GM23338 (cell line): ENCODE results near the gene LRRC51. TPM values are rescaled to one million over a fixed set of nuclear protein-coding genes. Genes with fewer than 3 reads are reported as not detected.
A peak's percentile ranks its signal among the peaks of the same experiment; 100 is the strongest.

Experiments used
- ATAC-seq: fragments of 200-7000 bp; cut with Tn5 transposase; 3 replicates; pipeline ENCODE4 v1.9.1; 2020
- DNase-seq: peaks from one replicate; pipeline ENCODE4 v3.0.0-alpha.2; 2015; ENCODE audit warnings: low spot score
- H2AFZ ChIP-seq: fragments of 200-600 bp; sonication (generic); 2 replicates; pipeline ENCODE4 v1.8.0; 2016; ENCODE audit warnings: antibody characterized with exemption, mild to moderate bottlenecking, moderate library complexity
- H3F3A ChIP-seq: fragments of 200-600 bp; sonication (generic); replicated peaks from 2 replicates; pipeline ENCODE4 v1.8.0; 2017; ENCODE audit warnings: antibody characterized with exemption, mixed run types, low read depth
- H3K27ac ChIP-seq: fragments of 200-600 bp; sonication (generic); 2 replicates; pipeline ENCODE4 v1.6.1; 2016; ENCODE audit warnings: low read depth
- H3K27me3 ChIP-seq: fragments of 200-600 bp; sonication (generic); 2 replicates; pipeline ENCODE4 v1.8.0; 2016; ENCODE audit warnings: mild to moderate bottlenecking, mixed run types, moderate library complexity; ENCODE audit not compliant: insufficient read depth
- H3K36me3 ChIP-seq: fragments of 200-600 bp; sonication (generic); 2 replicates; pipeline ENCODE4 v1.8.0; 2016; ENCODE audit warnings: mild to moderate bottlenecking; ENCODE audit not compliant: insufficient read depth
- H3K4me1 ChIP-seq: fragments of 200-600 bp; sonication (generic); 2 replicates; pipeline ENCODE4 v1.8.0; 2016; ENCODE audit warnings: mild to moderate bottlenecking, moderate library complexity; ENCODE audit not compliant: insufficient read depth
- H3K4me2 ChIP-seq: fragments of 200-600 bp; sonication (generic); 2 replicates; pipeline ENCODE4 v1.7.1; 2017; ENCODE audit warnings: mixed run types
- H3K4me3 ChIP-seq: fragments of 200-600 bp; sonication (generic); 2 replicates; pipeline ENCODE4 v1.6.1; 2016; ENCODE audit warnings: mixed run types
- H3K79me2 ChIP-seq: fragments of 200-600 bp; sonication (generic); replicated peaks from 2 replicates; pipeline ENCODE4 v1.8.0; 2017; ENCODE audit warnings: mild to moderate bottlenecking; ENCODE audit not compliant: insufficient read depth
- H3K9me2 ChIP-seq: fragments of 200-600 bp; sonication (generic); 2 replicates; pipeline ENCODE4 v1.8.0; 2017; ENCODE audit not compliant: insufficient read depth
- H4K20me1 ChIP-seq: fragments of 200-600 bp; sonication (generic); replicated peaks from 2 replicates; pipeline ENCODE4 v1.8.0; 2017; ENCODE audit warnings: mild to moderate bottlenecking; ENCODE audit not compliant: insufficient read depth
- H3K27ac Mint-ChIP-seq: 2 replicates; pipeline ENCODE4 v1.8.0; 2020; ENCODE audit warnings: inconsistent platforms, mild to moderate bottlenecking, moderate library complexity, mixed read lengths
- H3K27me3 Mint-ChIP-seq: 3 replicates; pipeline ENCODE4 v1.8.0; 2022; ENCODE audit warnings: low read depth, mild to moderate bottlenecking, moderate library complexity, mixed read lengths, inconsistent platforms; ENCODE audit not compliant: insufficient read depth, poor library complexity
- H3K36me3 Mint-ChIP-seq: 3 replicates; pipeline ENCODE4 v1.8.0; 2021; ENCODE audit warnings: low read depth, mild to moderate bottlenecking, inconsistent platforms, moderate library complexity, mixed read lengths
- H3K4me1 Mint-ChIP-seq: 3 replicates; pipeline ENCODE4 v1.8.0; 2020; ENCODE audit warnings: mild to moderate bottlenecking, inconsistent platforms, mixed read lengths
- H3K4me3 Mint-ChIP-seq: 3 replicates; pipeline ENCODE4 v1.8.0; 2021; ENCODE audit warnings: moderate library complexity, mild to moderate bottlenecking, inconsistent platforms, mixed read lengths
- H3K9me3 Mint-ChIP-seq: 3 replicates; pipeline ENCODE4 v1.8.0; 2020; ENCODE audit warnings: moderate library complexity, mild to moderate bottlenecking, inconsistent platforms, mixed read lengths
- CREB1 ChIP-seq: fragments of 250-450 bp; sonication (Bioruptor Pico); IDR thresholded peaks from 2 replicates; pipeline ENCODE4 v1.5.0; 2020; ENCODE audit warnings: low read depth, mild to moderate bottlenecking, moderate library complexity
- CTCF ChIP-seq, 2 experiments: fragments of 200-600 bp in 1 of 2; sonication (generic) in 1 of 2; conservative IDR thresholded peaks; 2 replicates each; pipeline versions ENCODE4 v1.5.1 to v1.6.1; 2016 to 2017; ENCODE audit warnings: antibody characterized with exemption in 2 of 2, low read depth in 2 of 2, mild to moderate bottlenecking in 2 of 2, moderate library complexity in 1 of 2
- ETS1 ChIP-seq: IDR thresholded peaks from 2 replicates; pipeline ENCODE4 v1.6.1; 2016; ENCODE audit warnings: antibody characterized with exemption
- EZH2 ChIP-seq: fragments of 200-600 bp; sonication (generic); IDR thresholded peaks from one replicate; pipeline ENCODE4 v1.8.0; 2017; ENCODE audit warnings: antibody characterized with exemption, mild to moderate bottlenecking, low read depth; ENCODE audit not compliant: unreplicated experiment
- EZH2phosphoT487 ChIP-seq: fragments of 200-600 bp; sonication (generic); IDR thresholded peaks from one replicate; pipeline ENCODE4 v1.8.1; 2018; ENCODE audit warnings: antibody characterized with exemption; ENCODE audit not compliant: unreplicated experiment
- JUNB ChIP-seq: IDR thresholded peaks from one replicate; pipeline ENCODE4 v1.6.1; 2016; ENCODE audit warnings: antibody characterized with exemption; ENCODE audit not compliant: unreplicated experiment
- NANOG ChIP-seq: IDR thresholded peaks from 2 replicates; pipeline ENCODE4 v1.6.1; 2016; ENCODE audit warnings: antibody characterized with exemption, borderline replicate concordance
- POLR2AphosphoS5 ChIP-seq: IDR thresholded peaks from 2 replicates; pipeline ENCODE4 v1.6.1; 2016; ENCODE audit warnings: antibody characterized with exemption, low read depth
- REST ChIP-seq: IDR thresholded peaks from one replicate; pipeline ENCODE4 v1.6.1; 2018; ENCODE audit warnings: antibody characterized with exemption; ENCODE audit not compliant: unreplicated experiment
- STAT1 ChIP-seq: IDR thresholded peaks from one replicate; pipeline ENCODE4 v1.6.1; 2016; ENCODE audit warnings: antibody characterized with exemption; ENCODE audit not compliant: unreplicated experiment
- ZNF114 ChIP-seq: fragments of 250-450 bp; sonication (Bioruptor Pico); IDR thresholded peaks from 2 replicates; pipeline ENCODE4 v1.5.0; 2020; ENCODE audit warnings: mild to moderate bottlenecking, moderate library complexity
- ZNF331 ChIP-seq: fragments of 250-450 bp; sonication (Bioruptor Pico); IDR thresholded peaks from 2 replicates; pipeline ENCODE4 v1.5.0; 2020; ENCODE audit warnings: low read depth, mild to moderate bottlenecking, moderate library complexity
- ZNF462 ChIP-seq: fragments of 250-450 bp; sonication (Bioruptor Pico); IDR thresholded peaks from 2 replicates; pipeline ENCODE4 v1.5.0; 2020; ENCODE audit warnings: mild to moderate bottlenecking, moderate library complexity
- polyA plus RNA-seq: library from polyadenylated mRNA; unstranded; fragments of >200 nt; fragmentation: Nextera tagmentation; extraction: Ambion mirVana; gene quantifications from 2 replicates; pipeline ENCODE4 v1.2.1, GENCODE V29; 2016
- total RNA-seq: library from RNA; depleted of rRNA; stranded (reverse); fragments of >200 nt; shearing (Covaris generic); gene quantifications from 2 replicates; pipeline ENCODE4 v1.2.3, GENCODE V29; 2014

Gene LRRC51
- total and polyA plus RNA-seq, 2 experiments from 2014 or later: 3.6 to 4.2 TPM

GRCh38 chr11:72070491-72070890 is 10.2 kb upstream of the LRRC51 start:
- Histone ChIP-seq H3K9me2 (no peaks in the 10 kb centered on the region), H3K79me2 (peaks cover 87% of the 10 kb centered on the region), H4K20me1 (peaks cover 33% of the 10 kb centered on the region), H3F3A (no peaks in the 10 kb centered on the region), H3K4me3 (no peak overlapping the region), H3K27me3 (no peaks in the 10 kb centered on the region), H3K4me2 (no peak overlapping the region), H2AFZ (no peak overlapping the region), H3K4me1 (peaks cover 13% of the 10 kb centered on the region; the same call in 1 of the 2 replicates), H3K36me3 (no peaks in the 10 kb centered on the region; the same call in 1 of the 2 replicates), H3K27ac (no peak overlapping the region)
- Mint-ChIP-seq H3K27me3 (peaks cover 5% of the 10 kb centered on the region), H3K9me3 (no peaks in the 10 kb centered on the region), H3K4me3 (no peak overlapping the region), H3K4me1 (peaks cover 32% of the 10 kb centered on the region), H3K36me3 (peaks cover 13% of the 10 kb centered on the region), H3K27ac (peak overlapping the region; percentile 74)
- ATAC-seq (no peak), DNase-seq (no peak)
- TF ChIP-seq CTCF (conservative IDR thresholded peaks at IDR 0.05; ENCODE audit: low read depth in 2 of 2) (no peak), REST (no peak), NANOG (no peak), EZH2 (no peak), ZNF462 (no peak), POLR2AphosphoS5 (no peak), ZNF331 (no peak), JUNB (no peak), CREB1 (no peak), EZH2phosphoT487 (no peak), STAT1 (no peak), ZNF114 (no peak), ETS1 (no peak)
